Cardiac muscle cell (in vitro differentiated cells and primary cell): ENCODE data around the gene AGPAT2. TPM values are rescaled to one million over a fixed set of nuclear protein-coding genes. Genes with fewer than 3 reads are reported as not detected.

ENCODE experiments used
- DNase-seq, 2 donors: peaks; one replicate each; pipeline versions ENCODE4 v3.0.0 to v3.0.0-alpha.2; 2010 to 2017; ENCODE audit warnings: low read depth in 1 of 2, low spot score in 1 of 2
- H3K27ac ChIP-seq: fragments of 200-600 bp; sonication (generic); 2 replicates; pipeline ENCODE4 v1.5.1; 2016
- H3K27me3 ChIP-seq: fragments of 200-600 bp; sonication (generic); 2 replicates; pipeline ENCODE4 v1.6.0; 2016; ENCODE audit warnings: control low read depth
- H3K36me3 ChIP-seq: fragments of 200-600 bp; sonication (generic); 2 replicates; pipeline ENCODE4 v1.5.1; 2016; ENCODE audit warnings: control low read depth
- H3K4me1 ChIP-seq: fragments of 200-600 bp; sonication (generic); 2 replicates; pipeline ENCODE4 v1.8.1; 2017; ENCODE audit warnings: low read depth, mild to moderate bottlenecking, mixed run types
- H3K4me3 ChIP-seq: fragments of 200-600 bp; sonication (generic); 2 replicates; pipeline ENCODE4 v1.5.1; 2016; ENCODE audit warnings: mild to moderate bottlenecking
- H3K9me3 ChIP-seq: fragments of 200-600 bp; sonication (generic); 2 replicates; pipeline ENCODE4 v1.5.1; 2017; ENCODE audit warnings: low read depth, mild to moderate bottlenecking, control low read depth
- CTCF ChIP-seq: IDR thresholded peaks from 2 replicates; pipeline ENCODE4 v1.5.1; 2012; ENCODE audit warnings: low read depth, mild to moderate bottlenecking, low read length
- polyA plus RNA-seq: library from polyadenylated mRNA; unstranded; fragments of >200 nt; fragmentation: Nextera tagmentation; extraction: Ambion mirVana; gene quantifications from 2 replicates; pipeline ENCODE4 v1.2.1, GENCODE V29; 2016
- total RNA-seq: library from RNA; depleted of rRNA; stranded (reverse); fragments of >200 nt; gene quantifications from 2 replicates; pipeline ENCODE4 v1.2.3, GENCODE V29; 2016

AGPAT2 gene
- total and polyA plus RNA-seq, 2 experiments from 2014 or later = 72.5 to 103 TPM

GRCh38 chr9:136623842-136624183, 63.4 kb downstream of the AGPAT2 start:
- H3K4me3 ChIP-seq = no peak overlapping the region
- no peak overlapping the region for H3K27ac ChIP-seq
- no peak for DNase-seq
- no peaks in the 10 kb centered on the region for H3K9me3 ChIP-seq
- no peaks in the 10 kb centered on the region for H3K27me3 ChIP-seq
- H3K4me1 ChIP-seq = peaks cover 40% of the 10 kb centered on the region
- H3K36me3 ChIP-seq = no peaks in the 10 kb centered on the region
- no peak for TF ChIP-seq CTCF

Other genes with a start within 250 kb of the AGPAT2 start
- gene INPP5E, start 247.6 kb downstream of the AGPAT2 start, total RNA-seq = 19.2 and 26.8 TPM in 2 replicates
- 14.9 and 19.5 TPM in 2 replicates for gene INPP5E, start 247.6 kb downstream of the AGPAT2 start, polyA plus RNA-seq
- 33.5 and 39.5 TPM in 2 replicates for gene SEC16A, start 204.4 kb downstream of the AGPAT2 start, total RNA-seq
- 32.3 and 35.8 TPM in 2 replicates for gene SEC16A, start 204.4 kb downstream of the AGPAT2 start, polyA plus RNA-seq
- gene NOTCH1, start 141.4 kb downstream of the AGPAT2 start, total RNA-seq = 17.8 and 20.9 TPM in 2 replicates
- 7.1 and 7.3 TPM in 2 replicates for gene NOTCH1, start 141.4 kb downstream of the AGPAT2 start, polyA plus RNA-seq
- 64.1 and 82.9 TPM in 2 replicates for gene EGFL7, start 24.5 kb downstream of the AGPAT2 start, total RNA-seq
- gene EGFL7, start 24.5 kb downstream of the AGPAT2 start, polyA plus RNA-seq = 50.9 and 90.0 TPM in 2 replicates
- 163 and 188 TPM in 2 replicates for gene DIPK1B, start 25.1 kb upstream of the AGPAT2 start, total RNA-seq
- 162 and 190 TPM in 2 replicates for gene DIPK1B, start 25.1 kb upstream of the AGPAT2 start, polyA plus RNA-seq
- 0.63 TPM in 1 of 2 replicates, not detected in the other for gene LCN10, start 55.5 kb upstream of the AGPAT2 start, total RNA-seq
- 0.25 and 0.71 TPM in 2 replicates for gene LCN10, start 55.5 kb upstream of the AGPAT2 start, polyA plus RNA-seq
- not detected in 2 replicates for gene LCN6, start 61.1 kb upstream of the AGPAT2 start, total RNA-seq
- not detected in 2 replicates for gene LCN6, start 61.1 kb upstream of the AGPAT2 start, polyA plus RNA-seq
- not detected in 2 replicates for gene LCN8, start 70.8 kb upstream of the AGPAT2 start, total RNA-seq
- 0.81 TPM in 1 of 2 replicates, not detected in the other for gene LCN8, start 70.8 kb upstream of the AGPAT2 start, polyA plus RNA-seq
- gene LCN15, start 77.1 kb upstream of the AGPAT2 start, total RNA-seq = 0.32 and 0.77 TPM in 2 replicates
- gene LCN15, start 77.1 kb upstream of the AGPAT2 start, polyA plus RNA-seq = 0.17 TPM in 1 of 2 replicates, not detected in the other
- gene TMEM141, start 103.9 kb upstream of the AGPAT2 start, total RNA-seq = 200 and 306 TPM in 2 replicates
- gene TMEM141, start 103.9 kb upstream of the AGPAT2 start, polyA plus RNA-seq = 169 and 238 TPM in 2 replicates
- gene CCDC183, start 108.9 kb upstream of the AGPAT2 start, total RNA-seq = 32.4 and 49.3 TPM in 2 replicates
- 40.1 and 43.1 TPM in 2 replicates for gene CCDC183, start 108.9 kb upstream of the AGPAT2 start, polyA plus RNA-seq
- 131 and 153 TPM in 2 replicates for gene RABL6, start 120.5 kb upstream of the AGPAT2 start, total RNA-seq
- gene RABL6, start 120.5 kb upstream of the AGPAT2 start, polyA plus RNA-seq = 101 and 115 TPM in 2 replicates
- 8.5 and 12.2 TPM in 2 replicates for gene AJM1, start 155.0 kb upstream of the AGPAT2 start, total RNA-seq
- gene AJM1, start 155.0 kb upstream of the AGPAT2 start, polyA plus RNA-seq = 8.7 and 12.1 TPM in 2 replicates
- 185 and 235 TPM in 2 replicates for gene PHPT1, start 162.0 kb upstream of the AGPAT2 start, total RNA-seq
- 557 and 565 TPM in 2 replicates for gene PHPT1, start 162.0 kb upstream of the AGPAT2 start, polyA plus RNA-seq
- 22.2 and 29.7 TPM in 2 replicates for gene MAMDC4, start 164.9 kb upstream of the AGPAT2 start, total RNA-seq
- 8.7 and 17.8 TPM in 2 replicates for gene MAMDC4, start 164.9 kb upstream of the AGPAT2 start, polyA plus RNA-seq
- 741 and 1,028 TPM in 2 replicates for gene EDF1, start 178.9 kb upstream of the AGPAT2 start, total RNA-seq
- 496 and 793 TPM in 2 replicates for gene EDF1, start 178.9 kb upstream of the AGPAT2 start, polyA plus RNA-seq
- gene TRAF2, start 199.1 kb upstream of the AGPAT2 start, total RNA-seq = 20.0 and 25.6 TPM in 2 replicates
- 37.2 and 45.6 TPM in 2 replicates for gene TRAF2, start 199.1 kb upstream of the AGPAT2 start, polyA plus RNA-seq